Loucy (cell line): Measurements from ENCODE around the gene UBR1.

Experiments
- H2AFZ ChIP-seq: fragments of 200-600 bp; sonication (generic); 2 replicates; pipeline ENCODE4 v1.6.0; 2016; ENCODE audit warnings: antibody characterized with exemption, mild to moderate bottlenecking, low read length, moderate library complexity
- H3F3A ChIP-seq: fragments of 200-600 bp; 2 replicates; pipeline ENCODE4 v1.6.0; 2016; ENCODE audit warnings: antibody characterized with exemption, low read depth, mild to moderate bottlenecking
- H3K27me3 ChIP-seq: fragments of 200-600 bp; sonication (generic); 2 replicates; pipeline ENCODE4 v1.6.1; 2014; ENCODE audit warnings: low read length, mild to moderate bottlenecking; ENCODE audit not compliant: insufficient read depth, poor library complexity, severe bottlenecking
- H3K36me3 ChIP-seq: fragments of 200-600 bp; sonication (generic); 2 replicates; pipeline ENCODE4 v1.6.1; 2016; ENCODE audit warnings: low read length; ENCODE audit not compliant: insufficient read depth
- H3K4me1 ChIP-seq: fragments of 200-600 bp; sonication (generic); 2 replicates; pipeline ENCODE4 v1.5.1; 2014; ENCODE audit warnings: low read length, mild to moderate bottlenecking; ENCODE audit not compliant: insufficient read depth, poor library complexity, severe bottlenecking
- H3K4me2 ChIP-seq: fragments of 200-600 bp; sonication (generic); 2 replicates; pipeline ENCODE4 v1.6.0; 2014; ENCODE audit warnings: antibody characterized with exemption, low read length, low read depth, mild to moderate bottlenecking; ENCODE audit not compliant: poor library complexity, severe bottlenecking
- H3K4me3 ChIP-seq: fragments of 200-600 bp; sonication (generic); 2 replicates; pipeline ENCODE4 v1.5.1; 2014; ENCODE audit warnings: low read length, mild to moderate bottlenecking, mixed read lengths; ENCODE audit not compliant: poor library complexity, severe bottlenecking
- H3K79me2 ChIP-seq: fragments of 200-600 bp; sonication (generic); 2 replicates; pipeline ENCODE4 v1.6.1; 2014; ENCODE audit warnings: low read length; ENCODE audit not compliant: insufficient read depth
- H3K9ac ChIP-seq: fragments of 200-600 bp; sonication (generic); 2 replicates; pipeline ENCODE4 v1.6.0; 2014; ENCODE audit warnings: mild to moderate bottlenecking, low read depth, low read length, moderate library complexity; ENCODE audit not compliant: poor library complexity, severe bottlenecking
- H3K9me2 ChIP-seq: fragments of 200-600 bp; sonication (generic); replicated peaks from 2 replicates; pipeline ENCODE4 v1.6.1; 2016; ENCODE audit warnings: low read depth, low read length, mixed read lengths
- H3K9me3 ChIP-seq: fragments of 200-600 bp; sonication (generic); 2 replicates; pipeline ENCODE4 v1.6.1; 2014; ENCODE audit warnings: mild to moderate bottlenecking, antibody characterized with exemption, low read length, low read depth; ENCODE audit not compliant: insufficient read depth
- H4K20me1 ChIP-seq: fragments of 200-600 bp; sonication (generic); 2 replicates; pipeline ENCODE4 v1.6.0; 2014; ENCODE audit warnings: antibody characterized with exemption, low read length, mild to moderate bottlenecking; ENCODE audit not compliant: insufficient read depth, poor library complexity, severe bottlenecking
- CTCF ChIP-seq: fragments of 200-600 bp; sonication (generic); conservative IDR thresholded peaks from 2 replicates; pipeline ENCODE4 v1.5.1; 2014; ENCODE audit warnings: mild to moderate bottlenecking, antibody characterized with exemption, low read length
- EZH2phosphoT487 ChIP-seq: fragments of 200-600 bp; IDR thresholded peaks from 2 replicates; pipeline ENCODE4 v1.6.1; 2018; ENCODE audit warnings: antibody characterized with exemption, mild to moderate bottlenecking, moderate library complexity, borderline replicate concordance

UBR1 gene

GRCh38 chr15:42933886-42934667, 171.8 kb downstream of the UBR1 start:
- Histone ChIP-seq H3K36me3 (no peaks in the 10 kb centered on the region), H3K9me2 (no peaks in the 10 kb centered on the region), H3K27me3 (no peaks in the 10 kb centered on the region), H3K4me2 (no peak overlapping the region), H3K9ac (no peak overlapping the region), H4K20me1 (no peaks in the 10 kb centered on the region), H3F3A (no peaks in the 10 kb centered on the region), H3K9me3 (no peaks in the 10 kb centered on the region), H2AFZ (no peak overlapping the region), H3K79me2 (no peaks in the 10 kb centered on the region), H3K4me1 (peaks cover 4% of the 10 kb centered on the region), H3K4me3 (no peak overlapping the region)
- TF ChIP-seq EZH2phosphoT487: no peak
- no peak for TF ChIP-seq CTCF

- H3K9me3 ChIP-seq: no peaks in the 10 kb centered on the region
- no peaks in the 10 kb centered on the region for H3F3A ChIP-seq
- H3K4me2 ChIP-seq: no peak overlapping the region
- H3K27me3 ChIP-seq: no peaks in the 10 kb centered on the region
- peaks cover 4% of the 10 kb centered on the region for H3K4me1 ChIP-seq
- no peaks in the 10 kb centered on the region for H3K9me2 ChIP-seq
- H3K9ac ChIP-seq: no peak overlapping the region
- no peaks in the 10 kb centered on the region for H3K79me2 ChIP-seq
- H3K36me3 ChIP-seq: no peaks in the 10 kb centered on the region
- TF ChIP-seq CTCF: no peak
- TF ChIP-seq EZH2phosphoT487: no peak
- no peak overlapping the region for H2AFZ ChIP-seq
- H4K20me1 ChIP-seq: no peaks in the 10 kb centered on the region
- H3K4me3 ChIP-seq: no peak overlapping the region
Measured at GRCh38 chr15:42932833-42933515, 172.9 kb downstream of the UBR1 start.

- TF ChIP-seq EZH2phosphoT487: no peak
- no peak for TF ChIP-seq CTCF
- H3K4me3 ChIP-seq: no peak overlapping the region
- H3K4me1 ChIP-seq: peaks cover 4% of the 10 kb centered on the region
- no peaks in the 10 kb centered on the region for H3K36me3 ChIP-seq
- no peaks in the 10 kb centered on the region for H3K9me3 ChIP-seq
- no peaks in the 10 kb centered on the region for H3K9me2 ChIP-seq
- H3K79me2 ChIP-seq: no peaks in the 10 kb centered on the region
- H4K20me1 ChIP-seq: no peaks in the 10 kb centered on the region
- H3F3A ChIP-seq: no peaks in the 10 kb centered on the region
- H3K27me3 ChIP-seq: no peaks in the 10 kb centered on the region
- H3K9ac ChIP-seq: no peak overlapping the region
- no peak overlapping the region for H3K4me2 ChIP-seq
- H2AFZ ChIP-seq: no peak overlapping the region
Measured at GRCh38 chr15:42931702-42932486, 173.9 kb downstream of the UBR1 start.
